NT2/D1 (cell line): ENCODE data around the gene CTSZ.

Source experiments
- SUZ12 ChIP-seq: IDR thresholded peaks from 2 replicates; pipeline ENCODE4 v1.6.1; 2011; ENCODE audit not compliant: insufficient read length, insufficient read depth; ENCODE audit errors: extremely low read depth
- ZNF274 ChIP-seq: IDR thresholded peaks from 2 replicates; pipeline ENCODE4 v1.6.1; 2011; ENCODE audit warnings: mild to moderate bottlenecking, low read depth, low read length

DNA sequence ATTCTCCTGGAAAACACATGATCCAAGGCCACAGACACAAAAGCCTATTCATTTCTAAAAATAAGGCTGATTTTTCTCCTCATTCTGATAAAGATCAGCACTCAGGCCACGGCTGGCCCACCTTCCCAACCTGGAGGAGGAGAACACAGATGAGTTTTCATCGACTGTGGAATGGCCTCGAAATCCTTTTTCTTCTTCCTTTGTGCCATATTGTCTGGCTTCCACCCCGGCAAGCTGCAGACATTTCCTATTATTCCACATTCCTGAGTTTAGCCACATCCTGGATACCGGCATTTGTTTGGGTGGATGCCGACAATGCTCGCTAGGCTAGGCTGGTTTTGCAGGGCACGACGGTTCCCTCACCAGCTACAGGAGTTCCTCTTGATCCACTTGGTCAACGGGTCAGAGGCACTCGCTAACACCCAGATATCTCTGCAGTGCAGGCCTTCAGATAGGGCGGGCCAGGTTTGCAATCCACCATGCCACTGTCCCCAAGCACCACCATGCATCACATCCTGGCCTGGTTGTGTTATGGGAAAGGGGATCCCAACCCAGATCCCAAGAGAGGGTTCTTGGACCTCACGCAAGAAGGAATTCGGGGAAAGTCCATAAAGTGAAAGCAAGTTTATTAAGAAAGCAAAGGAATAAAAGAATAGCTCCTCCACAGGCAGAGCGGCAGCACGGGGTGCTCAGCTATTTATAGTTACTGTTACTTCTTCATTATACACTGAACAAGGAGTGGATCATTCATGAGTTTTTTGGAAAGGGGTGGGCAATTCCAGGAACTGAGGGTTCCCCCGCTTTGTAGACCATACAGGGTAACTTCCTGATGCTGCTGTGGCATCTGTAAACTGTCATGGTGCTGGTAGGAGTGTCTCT is 4.2 kb upstream of the CTSZ start:
- TF ChIP-seq ZNF274 (no peak), SUZ12 (no peak)
